Activated naive CD8-positive, alpha-beta T cell treated with anti-CD3 and anti-CD28 coated beads, Interleukin-2, amount 50 U/mL, for 24 hours (primary cell): ENCODE results near the gene FBXL14.

Experiments used
- ATAC-seq: fragments of 150-1000 bp; cut with Tn5 transposase; one replicate; pipeline ENCODE4 v1.10.0; 2021
- DNase-seq: peaks from one replicate; pipeline ENCODE4 v3.0.0; 2021
- H3K27ac Mint-ChIP-seq: one replicate; pipeline ENCODE4 v1.8.0; 2021; ENCODE audit warnings: mild to moderate bottlenecking, mixed read lengths
- H3K27me3 Mint-ChIP-seq: one replicate; pipeline ENCODE4 v1.8.0; 2021; ENCODE audit warnings: mixed read lengths
- H3K36me3 Mint-ChIP-seq: one replicate; pipeline ENCODE4 v1.8.0; 2021; ENCODE audit warnings: low read depth, mixed read lengths
- H3K4me1 Mint-ChIP-seq: one replicate; pipeline ENCODE4 v1.8.0; 2021; ENCODE audit warnings: mixed read lengths
- H3K4me3 Mint-ChIP-seq: one replicate; pipeline ENCODE4 v1.8.0; 2021; ENCODE audit warnings: mild to moderate bottlenecking, moderate library complexity, mixed read lengths
- H3K9me3 Mint-ChIP-seq: one replicate; pipeline ENCODE4 v1.8.0; 2021; ENCODE audit warnings: mixed read lengths

The FBXL14 gene

GRCh38 chr12:1630133-1630826 is 35.9 kb upstream of the FBXL14 start:
- peak; percentile 16 for DNase-seq
- no peaks in the 10 kb centered on the region for H3K36me3 Mint-ChIP-seq
- no peaks in the 10 kb centered on the region for H3K9me3 Mint-ChIP-seq
- H3K4me1 Mint-ChIP-seq, result peaks cover 10% of the 10 kb centered on the region
- H3K27ac Mint-ChIP-seq, result no peak overlapping the region
- peak overlapping the region; percentile 42 for H3K4me3 Mint-ChIP-seq
- peak; percentile 51 for ATAC-seq
- peaks cover 59% of the 10 kb centered on the region for H3K27me3 Mint-ChIP-seq

- no peaks in the 10 kb centered on the region for H3K9me3 Mint-ChIP-seq
- H3K27me3 Mint-ChIP-seq, result peaks cover 53% of the 10 kb centered on the region
- H3K36me3 Mint-ChIP-seq, result no peaks in the 10 kb centered on the region
- peak overlapping the region; percentile 60 for H3K4me3 Mint-ChIP-seq
- H3K4me1 Mint-ChIP-seq, result peaks cover 10% of the 10 kb centered on the region
- ATAC-seq (no peak), DNase-seq (peak; percentile 16)
- H3K27ac Mint-ChIP-seq, result no peak overlapping the region
Measured at GRCh38 chr12:1629338-1630132, 35.2 kb upstream of the FBXL14 start.

GRCh38 chr12:1628666-1629337 is 34.4 kb upstream of the FBXL14 start, which contains the start of gene WNT5B:
Gene WNT5B (plus strand): TSS chr12:1629231. CDS start chr12:1631355, 2,124 bp downstream.
- no peak for ATAC-seq
- Mint-ChIP-seq H3K4me3 (peak within 1 kb of the TSS; percentile 60), H3K27ac (no peak within 1 kb of the TSS), H3K27me3 (peaks cover 49% of the 10 kb centered on the region), H3K4me1 (peaks cover 10% of the 10 kb centered on the region), H3K9me3 (no peaks in the 10 kb centered on the region), H3K36me3 (no peaks in the 10 kb centered on the region)
- no peak for DNase-seq

- ATAC-seq (no peak), DNase-seq (no peak)
- no peak overlapping the region for H3K4me3 Mint-ChIP-seq
- H3K4me1 Mint-ChIP-seq, result peaks cover 8% of the 10 kb centered on the region
- no peaks in the 10 kb centered on the region for H3K9me3 Mint-ChIP-seq
- H3K36me3 Mint-ChIP-seq, result no peaks in the 10 kb centered on the region
- no peak overlapping the region for H3K27ac Mint-ChIP-seq
- H3K27me3 Mint-ChIP-seq, result peaks cover 16% of the 10 kb centered on the region
Measured at GRCh38 chr12:1622406-1622805, 28.0 kb upstream of the FBXL14 start.

GRCh38 chr12:1620092-1620491 is 25.7 kb upstream of the FBXL14 start:
- DNase-seq, result no peak
- no peaks in the 10 kb centered on the region for H3K9me3 Mint-ChIP-seq
- no peak overlapping the region for H3K4me3 Mint-ChIP-seq
- H3K27ac Mint-ChIP-seq, result peak overlapping the region; percentile 37
- H3K36me3 Mint-ChIP-seq, result no peaks in the 10 kb centered on the region
- peaks cover 13% of the 10 kb centered on the region for H3K27me3 Mint-ChIP-seq
- no peak for ATAC-seq
- H3K4me1 Mint-ChIP-seq, result peaks cover 18% of the 10 kb centered on the region

- H3K4me3 Mint-ChIP-seq, result no peak overlapping the region
Measured at GRCh38 chr12:1619587-1619986, 25.2 kb upstream of the FBXL14 start.

GRCh38 chr12:1619159-1619558 is 24.8 kb upstream of the FBXL14 start:
- DNase-seq (no peak), ATAC-seq (no peak)
- Mint-ChIP-seq H3K36me3 (no peaks in the 10 kb centered on the region), H3K4me1 (peaks cover 18% of the 10 kb centered on the region), H3K4me3 (no peak overlapping the region), H3K27me3 (peaks cover 14% of the 10 kb centered on the region), H3K27ac (no peak overlapping the region), H3K9me3 (no peaks in the 10 kb centered on the region)

More at GRCh38 chr12:1619587-1619986, 25.2 kb upstream of the FBXL14 start:
- peak; percentile 36 for ATAC-seq
- Mint-ChIP-seq H3K27me3 (peaks cover 14% of the 10 kb centered on the region), H3K9me3 (no peaks in the 10 kb centered on the region), H3K27ac (no peak overlapping the region), H3K36me3 (no peaks in the 10 kb centered on the region), H3K4me1 (peaks cover 18% of the 10 kb centered on the region)
- DNase-seq, result no peak

GRCh38 chr12:1618489-1618888 is 24.1 kb upstream of the FBXL14 start:
- peaks cover 14% of the 10 kb centered on the region for H3K27me3 Mint-ChIP-seq
- DNase-seq, result no peak
- ATAC-seq, result no peak
- H3K27ac Mint-ChIP-seq, result no peak overlapping the region
- H3K4me1 Mint-ChIP-seq, result peaks cover 18% of the 10 kb centered on the region
- no peaks in the 10 kb centered on the region for H3K9me3 Mint-ChIP-seq
- no peaks in the 10 kb centered on the region for H3K36me3 Mint-ChIP-seq
- H3K4me3 Mint-ChIP-seq, result no peak overlapping the region

GRCh38 chr12:1616233-1617066 is 22.1 kb upstream of the FBXL14 start:
- H3K9me3 Mint-ChIP-seq, result no peaks in the 10 kb centered on the region
- H3K4me3 Mint-ChIP-seq, result no peak overlapping the region
- peaks cover 13% of the 10 kb centered on the region for H3K27me3 Mint-ChIP-seq
- peaks cover 18% of the 10 kb centered on the region for H3K4me1 Mint-ChIP-seq
- DNase-seq, result no peak
- no peaks in the 10 kb centered on the region for H3K36me3 Mint-ChIP-seq
- no peak overlapping the region for H3K27ac Mint-ChIP-seq
- no peak for ATAC-seq

GRCh38 chr12:1614360-1614759 is 20.0 kb upstream of the FBXL14 start:
- ATAC-seq (no peak), DNase-seq (no peak)
- H3K27me3 Mint-ChIP-seq, result peaks cover 8% of the 10 kb centered on the region
- H3K27ac Mint-ChIP-seq, result no peak overlapping the region
- peaks cover 14% of the 10 kb centered on the region for H3K4me1 Mint-ChIP-seq
- H3K9me3 Mint-ChIP-seq, result no peaks in the 10 kb centered on the region
- no peak overlapping the region for H3K4me3 Mint-ChIP-seq
- no peaks in the 10 kb centered on the region for H3K36me3 Mint-ChIP-seq

GRCh38 chr12:1613860-1614259 is 19.5 kb upstream of the FBXL14 start:
- no peak for ATAC-seq
- no peak overlapping the region for H3K4me3 Mint-ChIP-seq
- DNase-seq, result no peak
- no peaks in the 10 kb centered on the region for H3K9me3 Mint-ChIP-seq
- no peak overlapping the region for H3K27ac Mint-ChIP-seq
- H3K4me1 Mint-ChIP-seq, result peaks cover 11% of the 10 kb centered on the region
- no peaks in the 10 kb centered on the region for H3K36me3 Mint-ChIP-seq
- peaks cover 5% of the 10 kb centered on the region for H3K27me3 Mint-ChIP-seq

- Mint-ChIP-seq H3K9me3 (no peaks in the 10 kb centered on the region), H3K36me3 (no peaks in the 10 kb centered on the region), H3K4me1 (peaks cover 10% of the 10 kb centered on the region), H3K4me3 (no peak overlapping the region), H3K27me3 (peaks cover 1% of the 10 kb centered on the region), H3K27ac (no peak overlapping the region)
- ATAC-seq (no peak), DNase-seq (no peak)
Measured at GRCh38 chr12:1611803-1612572, 17.6 kb upstream of the FBXL14 start.

GRCh38 chr12:1610072-1610643 is 15.8 kb upstream of the FBXL14 start:
- Mint-ChIP-seq H3K27ac (no peak overlapping the region), H3K4me3 (no peak overlapping the region), H3K9me3 (no peaks in the 10 kb centered on the region), H3K36me3 (no peaks in the 10 kb centered on the region), H3K27me3 (peaks cover 1% of the 10 kb centered on the region), H3K4me1 (peaks cover 14% of the 10 kb centered on the region)
- no peak for DNase-seq
- no peak for ATAC-seq
